Mammary epithelial cell (primary cell): ENCODE measurements around the gene EPHB3.

Source experiments
- CTCF ChIP-seq, 2 donors: IDR thresholded peaks in 1 of 2; conservative IDR thresholded peaks in 1 of 2; 2 replicates each; pipeline ENCODE4 v1.5.1; 2011 to 2012; ENCODE audit warnings: inconsistent platforms in 2 of 2, low read length in 2 of 2, mild to moderate bottlenecking in 2 of 2, control low read depth in 1 of 2, low read depth in 1 of 2; ENCODE audit not compliant: insufficient read depth in 1 of 2; ENCODE audit errors: extremely low read depth in 1 of 2
- EZH2 ChIP-seq: IDR thresholded peaks from 2 replicates; pipeline ENCODE4 v1.6.1; 2012; ENCODE audit warnings: low read length, inconsistent platforms, borderline replicate concordance

GRCh38 chr3:184604615-184605290 is 43.2 kb downstream of the EPHB3 start:
- TF ChIP-seq EZH2 (no peak), CTCF (conservative IDR thresholded peaks at IDR 0.05 in 1 of 2, IDR thresholded peaks at IDR 0.05 in 1 of 2; ENCODE audit: extremely low read depth in 1 of 2, insufficient read depth in 1 of 2, low read depth in 1 of 2, low read length in 2 of 2) (no peak)
